K562 (cell line): ENCODE data around the gene PHOX2A. TPM values are rescaled to one million over a fixed set of nuclear protein-coding genes. Genes with fewer than 3 reads are reported as not detected.

ENCODE experiments used
- ATAC-seq: fragments of 200-7000 bp; cut with Tn5 transposase; 3 replicates; pipeline ENCODE4 v1.9.1; 2020; ENCODE audit warnings: moderate library complexity
- BruUV-seq: library from RNA; stranded (reverse); fragments of 400-500 nt; replicated peaks from 2 replicates; lab custom pipeline; 2021; lab: Mats Ljungman, UMichigan
- CTCF ChIA-PET: fragments of 300-600 bp; formaldehyde crosslinking; extraction: SDS; loops from one replicate; lab custom pipeline; 2021; ENCODE audit warnings: low intra/inter-chr PET ratio; lab: Yijun Ruan, JAX
- POLR2A ChIA-PET: fragments of 300-600, 350-650 bp; sonication (Branson Sonifier 250); formaldehyde crosslinking; extraction: SDS; loops from one replicate; lab custom pipeline; 2021; ENCODE audit warnings: antibody characterized with exemption, inconsistent platforms; lab: Yijun Ruan, JAX
- DNase-seq, 4 experiments: peaks; one replicate each; pipeline versions ENCODE4 v3.0.0 to v3.0.0-alpha.2; 2011 to 2018; ENCODE audit warnings: low spot score in 3 of 4, mixed read lengths in 3 of 4; ENCODE audit errors: extremely low read depth in 1 of 4
- FAIRE-seq: peaks from 2 replicates; lab custom pipeline; 2011; peaks lifted over from hg19 to GRCh38; lab: Jason Lieb, UNC
- H2AFZ ChIP-seq: 2 replicates; pipeline ENCODE4 v1.6.0; 2011; ENCODE audit warnings: low read depth, low read length, control low read depth, inconsistent platforms
- H3K27ac ChIP-seq: fragments of 200-600 bp; 3 replicates; pipeline ENCODE4 v1.8.0; 2011; ENCODE audit warnings: low read depth, mild to moderate bottlenecking, control low read depth, inconsistent platforms, low read length, moderate library complexity, mixed read lengths; ENCODE audit errors: extremely low read depth
- H3K27me3 ChIP-seq, 2 experiments: fragments of 300-600 bp in 1 of 2; 2 replicates in 1 of 2; 3 replicates in 1 of 2; pipeline versions ENCODE4 v1.6.0 to v1.8.0; 2011; ENCODE audit warnings: inconsistent platforms in 2 of 2, low read length in 2 of 2, mild to moderate bottlenecking in 1 of 2, mixed read lengths in 1 of 2, moderate library complexity in 1 of 2; ENCODE audit not compliant: control insufficient read depth in 2 of 2, insufficient read depth in 2 of 2
- H3K36me3 ChIP-seq: fragments of 300-600 bp; 3 replicates; pipeline ENCODE4 v1.8.0; 2011; ENCODE audit warnings: mild to moderate bottlenecking, low read length, inconsistent platforms; ENCODE audit not compliant: control insufficient read depth, insufficient read depth
- H3K4me1 ChIP-seq, 2 experiments: fragments of 200-600 bp in 1 of 2; replicated peaks in 1 of 2; 2 replicates in 1 of 2; 3 replicates in 1 of 2; pipeline versions ENCODE4 v1.5.1 to v1.8.0; 2011; ENCODE audit warnings: inconsistent platforms in 2 of 2, low read length in 2 of 2, mild to moderate bottlenecking in 1 of 2, mixed read lengths in 1 of 2, moderate library complexity in 1 of 2; ENCODE audit not compliant: control insufficient read depth in 2 of 2, insufficient read depth in 2 of 2
- H3K4me2 ChIP-seq: 2 replicates; pipeline ENCODE4 v1.6.1; 2011; ENCODE audit warnings: low read length, control low read depth, inconsistent platforms, mixed read lengths; ENCODE audit not compliant: insufficient read depth
- H3K4me3 ChIP-seq: fragments of 200-600 bp; sonication (generic), shearing (Covaris generic); 2 replicates; pipeline ENCODE4 v1.5.1; 2016; ENCODE audit warnings: control low read depth, inconsistent platforms
- H3K79me2 ChIP-seq: fragments of 200-600 bp; 3 replicates; pipeline ENCODE4 v1.8.0; 2011; ENCODE audit warnings: low read length, inconsistent platforms; ENCODE audit not compliant: control insufficient read depth, insufficient read depth
- H3K9ac ChIP-seq, 2 experiments: 2 replicates each; pipeline versions ENCODE4 v1.6.0 to v1.6.1; 2011; ENCODE audit warnings: low read depth in 2 of 2, low read length in 2 of 2, control low read depth in 1 of 2, inconsistent platforms in 1 of 2, mild to moderate bottlenecking in 1 of 2, mixed read lengths in 1 of 2; ENCODE audit not compliant: insufficient read depth in 1 of 2
- H3K9me1 ChIP-seq: one replicate; pipeline ENCODE4 v1.6.0; 2011; ENCODE audit warnings: inconsistent platforms, mild to moderate bottlenecking, low read length, moderate library complexity; ENCODE audit not compliant: control insufficient read depth, insufficient read depth
- H3K9me3 ChIP-seq: replicated peaks from 2 replicates; pipeline ENCODE4 v1.5.1; 2011; ENCODE audit warnings: low read depth, low read length, inconsistent platforms; ENCODE audit not compliant: control insufficient read depth, insufficient read depth
- H4K20me1 ChIP-seq: replicated peaks from 2 replicates; pipeline ENCODE4 v1.6.1; 2011; ENCODE audit warnings: low read length, inconsistent platforms, mixed read lengths; ENCODE audit not compliant: control insufficient read depth, insufficient read depth
- ATF7 ChIP-seq: fragments of 450-650 bp; IDR thresholded peaks from 2 replicates; pipeline ENCODE4 v1.7.1; 2014; ENCODE audit warnings: mild to moderate bottlenecking, moderate library complexity
- CEBPG ChIP-seq, 3 experiments: fragments of 200-800 bp in 1 of 3; sonication (Bioruptor generic) in 1 of 3; sonication (generic) in 1 of 3; formaldehyde crosslinking in 1 of 3; IDR thresholded peaks in 2 of 3; conservative IDR thresholded peaks in 1 of 3; 2 replicates each; pipeline versions ENCODE4 v1.6.1 to v1.8.0; 2016 to 2022; ENCODE audit warnings: missing compliant biosample characterization in 2 of 3, missing genetic modification characterization in 2 of 3, mild to moderate bottlenecking in 1 of 3, missing genetic modification reagents in 1 of 3
- EGR1 ChIP-seq: fragments of 450-650 bp; conservative IDR thresholded peaks from 2 replicates; pipeline ENCODE4 v1.6.1; 2017; ENCODE audit warnings: mild to moderate bottlenecking
- GTF2E2 ChIP-seq: fragments of 200-800 bp; sonication (Bioruptor generic); IDR thresholded peaks from 2 replicates; pipeline ENCODE4 v1.6.1; 2016; ENCODE audit warnings: missing genetic modification characterization, missing compliant biosample characterization
- HIVEP1 ChIP-seq: fragments of 250-450 bp; sonication (Bioruptor Pico); IDR thresholded peaks from 2 replicates; pipeline ENCODE4 v1.4.0; 2020; ENCODE audit warnings: mild to moderate bottlenecking
- KHSRP ChIP-seq: fragments of 450-650 bp; IDR thresholded peaks from 2 replicates; pipeline ENCODE4 v1.6.1; 2017
- LARP7 ChIP-seq: fragments of 450-650 bp; IDR thresholded peaks from 2 replicates; pipeline ENCODE4 v1.6.1; 2016
- NONO ChIP-seq, 2 experiments: fragments of 200-400 bp in 1 of 2; fragments of 450-650 bp in 1 of 2; formaldehyde crosslinking in 1 of 2; IDR thresholded peaks; 2 replicates each; pipeline ENCODE4 v1.6.1; 2017; ENCODE audit warnings: low read depth in 2 of 2, mild to moderate bottlenecking in 2 of 2, moderate library complexity in 2 of 2, low read length in 1 of 2
- PHF21A ChIP-seq: fragments of 450-650 bp; IDR thresholded peaks from 2 replicates; pipeline ENCODE4 v1.6.1; 2017; ENCODE audit warnings: low read depth, borderline replicate concordance
- PRMT5 ChIP-seq: sonication (generic); formaldehyde crosslinking; IDR thresholded peaks from 2 replicates; pipeline ENCODE4 v1.5.0; 2020; ENCODE audit warnings: missing genetic modification reagents
- RUNX1 ChIP-seq: sonication (generic); IDR thresholded peaks from 2 replicates; pipeline ENCODE4 v1.6.1; 2016; ENCODE audit warnings: antibody characterized with exemption, low read depth
- ZFX ChIP-seq: sonication (generic); formaldehyde crosslinking; IDR thresholded peaks from 2 replicates; pipeline ENCODE4 v1.8.0; 2022; ENCODE audit warnings: mild to moderate bottlenecking, missing genetic modification reagents, moderate library complexity
- ZNF174 ChIP-seq: fragments of 250-450 bp; sonication (Bioruptor Pico); IDR thresholded peaks from 2 replicates; pipeline ENCODE4 v1.4.0; 2020; ENCODE audit warnings: mild to moderate bottlenecking
- ZNF41 ChIP-seq: fragments of 250-450 bp; sonication (Bioruptor Pico); conservative IDR thresholded peaks from 2 replicates; pipeline ENCODE4 v1.4.0; 2020; ENCODE audit warnings: mild to moderate bottlenecking
- ZNF780A ChIP-seq: fragments of 250-450 bp; sonication (Bioruptor Pico); IDR thresholded peaks from 2 replicates; pipeline ENCODE4 v1.5.0; 2021; ENCODE audit warnings: mild to moderate bottlenecking
- WGBS: fragments of 100-300 bp; shearing (Covaris generic); methylation state at CpG from one replicate; pipeline ENCODE4 v1.1.6; 2016; ENCODE audit warnings: low coverage, mixed read lengths; ENCODE audit not compliant: insufficient coverage; ENCODE audit errors: missing lambda C conversion rate; 5-methylcytosine and 5-hydroxymethylcytosine counted together
- in situ Hi-C: fragments of 300-500 bp; cut with MboI; formaldehyde crosslinking; loops from 4 replicates; pipeline ENCODE4 v1.15.0; 2018; ENCODE audit warnings: inconsistent platforms, mixed read lengths
- intact Hi-C: fragments of 100-400 bp; cut with micrococcal nuclease; formaldehyde crosslinking; loops from 2 replicates; pipeline ENCODE4 v1.14.2; 2022
- polyA plus RNA-seq, 8 experiments: library from polyadenylated mRNA; depleted of rRNA in 4 of 8; stranded (reverse) in 5 of 8; unstranded in 3 of 8; fragments of >200 nt; fragmentation: Nextera tagmentation in 2 of 8; fragmentation: Illumina TruSeq in 1 of 8; extraction: Ambion mirVana in 2 of 8; extraction: Trizol in 1 of 8; gene quantifications; 2 replicates each; pipeline versions ENCODE4 v1.2.1 to v1.2.3, GENCODE V29; 2011 to 2014; ENCODE audit warnings: inconsistent platforms in 1 of 8, missing spikeins in 1 of 8
- total RNA-seq, 7 experiments: library from RNA; depleted of rRNA in 6 of 7; stranded (reverse); fragments of >200 nt in 6 of 7; fragmentation: Illumina TruSeq in 2 of 7; extraction: Trizol in 2 of 7; gene quantifications; 2 replicates each; pipeline versions ENCODE4 v1.2.1 to v1.2.3, GENCODE V29; 2011 to 2021; ENCODE audit warnings: low replicate concordance in 1 of 7
- TF ChIP-seq, protein P1 (sequence below): sonication (generic); formaldehyde crosslinking; IDR thresholded peaks from 2 replicates; pipeline ENCODE4 v1.8.1; 2023; ENCODE audit warnings: mild to moderate bottlenecking, missing genetic modification reagents
- TF ChIP-seq, protein P2 (sequence below): sonication (generic); formaldehyde crosslinking; IDR thresholded peaks from 2 replicates; pipeline ENCODE4 v1.8.1; 2022; ENCODE audit warnings: missing genetic modification reagents
- TF ChIP-seq, protein P3 (sequence below): fragments of 250-450 bp; sonication (Bioruptor Pico); IDR thresholded peaks from 2 replicates; pipeline ENCODE4 v1.8.0; 2021; ENCODE audit warnings: moderate library complexity, mild to moderate bottlenecking, inconsistent platforms
- TF ChIP-seq, protein P4 (sequence below): sonication (generic); formaldehyde crosslinking; IDR thresholded peaks from 2 replicates; pipeline ENCODE4 v1.8.0; 2022; ENCODE audit warnings: mild to moderate bottlenecking, missing genetic modification reagents
- TF ChIP-seq, protein P5 (sequence below): sonication (generic); formaldehyde crosslinking; IDR thresholded peaks from 2 replicates; pipeline ENCODE4 v1.4.0; 2020; ENCODE audit warnings: mild to moderate bottlenecking, missing genetic modification reagents

The PHOX2A gene
- total and polyA plus RNA-seq, 9 of the 15 experiments (the other 6 are each of a cell fraction or from before 2014, with no cell fraction given): not detected

DNA sequence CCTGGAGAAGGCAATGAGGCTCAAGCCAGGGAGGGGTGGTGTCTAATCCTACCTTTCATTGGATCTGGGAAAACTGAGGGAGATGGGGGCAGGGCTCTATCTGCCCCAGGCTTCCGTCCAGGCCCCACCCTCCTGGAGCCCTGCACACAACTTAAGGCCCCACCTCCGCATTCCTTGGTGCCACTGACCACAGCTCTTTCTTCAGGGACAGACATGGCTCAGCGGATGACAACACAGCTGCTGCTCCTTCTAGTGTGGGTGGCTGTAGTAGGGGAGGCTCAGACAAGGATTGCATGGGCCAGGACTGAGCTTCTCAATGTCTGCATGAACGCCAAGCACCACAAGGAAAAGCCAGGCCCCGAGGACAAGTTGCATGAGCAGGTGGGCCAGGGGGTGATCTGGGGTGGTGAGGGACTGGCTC, 52.0 kb downstream of the PHOX2A start, which contains the start of gene FOLR1:
Gene FOLR1, plus strand, starts transcription at position 180 of the 421 bp plus-strand sequence. Its CDS starts 34 bp downstream, at position 214.
- ChIA-PET CTCF (no interaction called here), POLR2A (interaction anchor here (0.6 to 1.2 kb wide), 3 partner anchors 20 to 83 kb away, joined by 3 to 4 read pairs (median 4); no protein-coding TSS in a partner anchor)
- intact Hi-C loops: no loop called here
- in situ Hi-C loops: no loop called here
- no peak within 1 kb of the TSS for H3K4me3 ChIP-seq
- peak within 1 kb of the TSS in 1 of 2 experiments; percentile 64; a peak in 2 of 4 replicates for H3K9ac ChIP-seq
- no peaks in the 10 kb centered on the region for H3K27me3 ChIP-seq
- peak; percentile 72 to 82 (median 80) for DNase-seq
- peaks cover 2% of the 10 kb centered on the region for H3K9me1 ChIP-seq
- peaks cover 9 to 10% of the 10 kb centered on the region in 2 experiments for H3K4me1 ChIP-seq
- BruUV-seq: no TSS peak
- H2AFZ ChIP-seq: peak within 1 kb of the TSS; percentile 75
- no peaks in the 10 kb centered on the region for H3K79me2 ChIP-seq
- H3K36me3 ChIP-seq: no peaks in the 10 kb centered on the region
- peak; percentile 94 for ATAC-seq
- no peak within 1 kb of the TSS for H3K27ac ChIP-seq
- FAIRE-seq: peak; percentile 77
- H4K20me1 ChIP-seq: no peaks in the 10 kb centered on the region
- H3K9me3 ChIP-seq: no peaks in the 10 kb centered on the region
- peak within 1 kb of the TSS; percentile 50 for H3K4me2 ChIP-seq
- WGBS: 23% methylated on average over 5 of the region's 5 CpGs
- TF ChIP-seq RUNX1 (no peak), ZFX (CRISPR knock-in tag) (no peak), NONO (IDR thresholded peaks at IDR 0.05; ENCODE audit: low read depth in 2 of 2, low read length in 1 of 2) (no peak), KHSRP (no peak), GTF2E2 (no peak), ZNF41 (no peak), ZNF780A (CRISPR knock-in tag) (no peak), PHF21A (no peak), ATF7 (peak; percentile 16; the same call in 1 of the 2 replicates), PRMT5 (no peak), ZNF174 (CRISPR knock-in tag) (no peak), EGR1 (peak; percentile 73), CEBPG (CRISPR knock-in tag; IDR thresholded peaks at IDR 0.05) (no peak), CEBPG (tag; conservative IDR thresholded peaks at IDR 0.05 in 1 of 2, IDR thresholded peaks at IDR 0.05 in 1 of 2) (no peak), LARP7 (no peak), HIVEP1 (no peak)
- TF ChIP-seq, protein P1, sequence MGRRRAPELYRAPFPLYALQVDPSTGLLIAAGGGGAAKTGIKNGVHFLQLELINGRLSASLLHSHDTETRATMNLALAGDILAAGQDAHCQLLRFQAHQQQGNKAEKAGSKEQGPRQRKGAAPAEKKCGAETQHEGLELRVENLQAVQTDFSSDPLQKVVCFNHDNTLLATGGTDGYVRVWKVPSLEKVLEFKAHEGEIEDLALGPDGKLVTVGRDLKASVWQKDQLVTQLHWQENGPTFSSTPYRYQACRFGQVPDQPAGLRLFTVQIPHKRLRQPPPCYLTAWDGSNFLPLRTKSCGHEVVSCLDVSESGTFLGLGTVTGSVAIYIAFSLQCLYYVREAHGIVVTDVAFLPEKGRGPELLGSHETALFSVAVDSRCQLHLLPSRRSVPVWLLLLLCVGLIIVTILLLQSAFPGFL: no peak
- TF ChIP-seq, protein P2, sequence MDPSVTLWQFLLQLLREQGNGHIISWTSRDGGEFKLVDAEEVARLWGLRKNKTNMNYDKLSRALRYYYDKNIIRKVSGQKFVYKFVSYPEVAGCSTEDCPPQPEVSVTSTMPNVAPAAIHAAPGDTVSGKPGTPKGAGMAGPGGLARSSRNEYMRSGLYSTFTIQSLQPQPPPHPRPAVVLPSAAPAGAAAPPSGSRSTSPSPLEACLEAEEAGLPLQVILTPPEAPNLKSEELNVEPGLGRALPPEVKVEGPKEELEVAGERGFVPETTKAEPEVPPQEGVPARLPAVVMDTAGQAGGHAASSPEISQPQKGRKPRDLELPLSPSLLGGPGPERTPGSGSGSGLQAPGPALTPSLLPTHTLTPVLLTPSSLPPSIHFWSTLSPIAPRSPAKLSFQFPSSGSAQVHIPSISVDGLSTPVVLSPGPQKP (CRISPR knock-in tag): no peak
- TF ChIP-seq, protein P3, sequence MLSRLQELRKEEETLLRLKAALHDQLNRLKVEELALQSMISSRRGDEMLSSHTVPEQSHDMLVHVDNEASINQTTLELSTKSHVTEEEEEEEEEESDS (CRISPR knock-in tag): no peak
- TF ChIP-seq, protein P4, sequence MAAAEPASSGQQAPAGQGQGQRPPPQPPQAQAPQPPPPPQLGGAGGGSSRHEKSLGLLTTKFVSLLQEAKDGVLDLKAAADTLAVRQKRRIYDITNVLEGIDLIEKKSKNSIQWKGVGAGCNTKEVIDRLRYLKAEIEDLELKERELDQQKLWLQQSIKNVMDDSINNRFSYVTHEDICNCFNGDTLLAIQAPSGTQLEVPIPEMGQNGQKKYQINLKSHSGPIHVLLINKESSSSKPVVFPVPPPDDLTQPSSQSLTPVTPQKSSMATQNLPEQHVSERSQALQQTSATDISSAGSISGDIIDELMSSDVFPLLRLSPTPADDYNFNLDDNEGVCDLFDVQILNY: no peak
- TF ChIP-seq, protein P5, sequence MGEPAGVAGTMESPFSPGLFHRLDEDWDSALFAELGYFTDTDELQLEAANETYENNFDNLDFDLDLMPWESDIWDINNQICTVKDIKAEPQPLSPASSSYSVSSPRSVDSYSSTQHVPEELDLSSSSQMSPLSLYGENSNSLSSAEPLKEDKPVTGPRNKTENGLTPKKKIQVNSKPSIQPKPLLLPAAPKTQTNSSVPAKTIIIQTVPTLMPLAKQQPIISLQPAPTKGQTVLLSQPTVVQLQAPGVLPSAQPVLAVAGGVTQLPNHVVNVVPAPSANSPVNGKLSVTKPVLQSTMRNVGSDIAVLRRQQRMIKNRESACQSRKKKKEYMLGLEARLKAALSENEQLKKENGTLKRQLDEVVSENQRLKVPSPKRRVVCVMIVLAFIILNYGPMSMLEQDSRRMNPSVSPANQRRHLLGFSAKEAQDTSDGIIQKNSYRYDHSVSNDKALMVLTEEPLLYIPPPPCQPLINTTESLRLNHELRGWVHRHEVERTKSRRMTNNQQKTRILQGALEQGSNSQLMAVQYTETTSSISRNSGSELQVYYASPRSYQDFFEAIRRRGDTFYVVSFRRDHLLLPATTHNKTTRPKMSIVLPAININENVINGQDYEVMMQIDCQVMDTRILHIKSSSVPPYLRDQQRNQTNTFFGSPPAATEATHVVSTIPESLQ (CRISPR knock-in tag): no peak
